ENCODE measurements around the gene NOM1.

DNA sequence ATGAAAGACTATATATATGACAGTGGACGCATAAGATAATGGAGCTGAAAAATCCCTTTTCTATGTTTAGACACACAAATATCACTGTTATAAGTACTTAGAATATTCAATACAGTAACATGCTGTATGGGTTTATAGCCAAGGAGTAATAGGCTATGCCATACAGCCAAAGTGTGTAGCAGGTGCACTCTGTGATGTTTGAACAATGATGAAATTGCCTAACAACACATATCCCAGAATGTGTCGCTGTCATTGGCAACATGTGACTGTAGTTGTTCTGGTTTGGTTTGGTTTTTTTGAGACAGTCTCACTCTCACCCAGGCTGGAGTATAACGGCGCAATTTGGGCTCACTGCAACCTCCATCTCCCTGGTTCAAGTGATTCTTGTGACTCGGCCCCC lies 26.1 kb downstream of the NOM1 start:
- TF ChIP-seq CTCF (IDR thresholded peaks at IDR 0.05 in 4 of 5, conservative IDR thresholded peaks at IDR 0.05 in 1 of 5) (no peak), POLR2A (IDR thresholded peaks at IDR 0.05) (no peak)

Data from gastrocnemius medialis (tissue), 4 donors.